ENCODE results near the gene SYTL2. TPM values are rescaled to one million over a fixed set of nuclear protein-coding genes. Genes with fewer than 3 reads are reported as not detected.
"Not testable (repeated sequence)": the region's sequence is repeated elsewhere in the genome, so short reads cannot be mapped to it uniquely, and the experiment has no call there.

SYTL2 gene
- total RNA-seq, 1 experiment from 2014 or later = 132 TPM

DNA sequence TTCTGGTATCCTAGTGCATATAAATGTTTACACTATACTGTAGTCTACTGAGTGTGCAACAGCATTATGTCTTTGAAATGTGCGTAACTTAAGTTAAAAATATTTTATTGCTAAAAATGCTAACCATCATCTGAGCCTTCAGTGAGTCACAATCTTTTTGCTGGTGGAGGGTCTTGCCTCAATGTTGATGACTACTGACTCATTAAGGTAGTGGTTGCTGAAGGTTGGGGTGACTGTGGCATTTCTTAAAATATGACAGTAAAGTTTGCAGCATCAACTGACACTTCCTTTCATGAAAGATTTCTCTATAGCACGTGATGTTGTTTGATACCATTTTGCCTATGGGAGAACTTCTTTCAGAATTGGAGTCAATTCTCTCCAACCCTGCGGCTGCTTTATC is 137.5 kb downstream of the SYTL2 start:
- DNase-seq (ENCODE audit: low read depth, low spot score) (no peak), ATAC-seq (no peak)
- Histone ChIP-seq H3K4me1 (ENCODE audit: control insufficient read depth, insufficient read depth, low read length) (no peaks in the 10 kb centered on the region; the same call in 1 of the 2 replicates), H3K36me3 (ENCODE audit: control insufficient read depth, insufficient read depth, low read length) (no peaks in the 10 kb centered on the region), H3K9me3 (ENCODE audit: control insufficient read depth, insufficient read depth, low read depth, low read length) (no peaks in the 10 kb centered on the region), H3K4me3 (ENCODE audit: low read depth in 2 of 2, low read length in 2 of 2) (no peak overlapping the region), H3K27me3 (ENCODE audit: control insufficient read depth, insufficient read depth, low read length) (no peaks in the 10 kb centered on the region), H3K27ac (ENCODE audit: low read length) (no peak overlapping the region)
- intact Hi-C loops (cut with micrococcal nuclease; ENCODE audit: unreplicated experiment) = no loop called here
- in situ Hi-C loops (cut with HindIII; ENCODE audit: low pct_unique_long_range_greater_than_20kb, low sequenced_read_pairs) = no loop called here
- TF ChIP-seq SIN3A (IDR thresholded peaks at IDR 0.05; ENCODE audit: borderline replicate concordance, insufficient read depth, low read depth, low read length) = no peak
- no peak for TF ChIP-seq REST (IDR thresholded peaks at IDR 0.05; ENCODE audit: insufficient read depth in 1 of 2, low read depth in 2 of 2, low read length in 1 of 2)
- TF ChIP-seq TCF7L2 (IDR thresholded peaks at IDR 0.05; ENCODE audit: low read depth, low read length) = no peak
- TF ChIP-seq, protein P1, sequence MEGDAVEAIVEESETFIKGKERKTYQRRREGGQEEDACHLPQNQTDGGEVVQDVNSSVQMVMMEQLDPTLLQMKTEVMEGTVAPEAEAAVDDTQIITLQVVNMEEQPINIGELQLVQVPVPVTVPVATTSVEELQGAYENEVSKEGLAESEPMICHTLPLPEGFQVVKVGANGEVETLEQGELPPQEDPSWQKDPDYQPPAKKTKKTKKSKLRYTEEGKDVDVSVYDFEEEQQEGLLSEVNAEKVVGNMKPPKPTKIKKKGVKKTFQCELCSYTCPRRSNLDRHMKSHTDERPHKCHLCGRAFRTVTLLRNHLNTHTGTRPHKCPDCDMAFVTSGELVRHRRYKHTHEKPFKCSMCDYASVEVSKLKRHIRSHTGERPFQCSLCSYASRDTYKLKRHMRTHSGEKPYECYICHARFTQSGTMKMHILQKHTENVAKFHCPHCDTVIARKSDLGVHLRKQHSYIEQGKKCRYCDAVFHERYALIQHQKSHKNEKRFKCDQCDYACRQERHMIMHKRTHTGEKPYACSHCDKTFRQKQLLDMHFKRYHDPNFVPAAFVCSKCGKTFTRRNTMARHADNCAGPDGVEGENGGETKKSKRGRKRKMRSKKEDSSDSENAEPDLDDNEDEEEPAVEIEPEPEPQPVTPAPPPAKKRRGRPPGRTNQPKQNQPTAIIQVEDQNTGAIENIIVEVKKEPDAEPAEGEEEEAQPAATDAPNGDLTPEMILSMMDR (IDR thresholded peaks at IDR 0.05) = no peak
- TF ChIP-seq POLR2AphosphoS5 (IDR thresholded peaks at IDR 0.05; ENCODE audit: low read depth, low read length) = no peak
- CTCF ChIA-PET = no interaction called here
- BruUV-seq (replicated peaks) = no TSS peak
- POLR2A ChIA-PET = no interaction called here

DNA sequence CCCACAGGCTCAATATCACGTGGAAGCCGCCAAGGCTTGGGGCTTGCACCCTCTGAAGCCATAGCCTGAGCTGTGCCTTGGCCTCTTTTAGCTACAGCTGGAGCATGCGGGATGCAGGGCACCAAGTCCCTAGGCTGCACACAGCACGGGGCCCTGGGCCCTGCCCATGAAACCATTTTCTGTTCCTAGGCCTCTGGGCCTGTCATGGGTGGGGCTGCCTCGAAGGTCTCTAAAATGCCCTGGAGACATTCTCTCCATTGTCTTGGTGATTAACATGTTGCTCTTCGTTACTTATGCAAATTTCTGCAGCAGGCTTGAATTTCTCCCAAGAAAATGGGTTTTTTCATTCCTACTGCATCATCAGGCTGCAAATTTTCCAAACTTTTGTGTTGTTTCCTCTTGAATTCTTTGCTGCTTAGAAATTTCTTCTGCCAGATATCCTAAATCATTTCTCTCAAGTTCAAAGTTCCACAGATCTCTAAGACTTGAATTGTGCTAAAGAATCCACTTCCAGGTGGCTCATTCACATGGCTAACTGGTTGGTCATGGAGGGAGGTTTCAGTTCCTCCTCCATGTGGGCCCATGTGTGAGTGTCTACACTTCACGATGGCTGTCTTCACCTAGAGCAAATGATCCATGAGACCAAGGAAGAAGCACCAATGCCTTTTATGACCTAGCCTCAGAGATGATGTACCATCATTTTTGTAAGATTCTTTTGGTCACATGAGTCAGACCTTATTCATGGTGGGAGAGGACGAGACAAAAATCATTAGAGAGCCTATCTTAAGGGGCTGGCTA is 138.6 kb downstream of the SYTL2 start:
- TF ChIP-seq, protein P1 (IDR thresholded peaks at IDR 0.05) = no peak
- no peak for TF ChIP-seq TCF7L2 (IDR thresholded peaks at IDR 0.05; ENCODE audit: low read depth, low read length)
- no peak for TF ChIP-seq SIN3A (IDR thresholded peaks at IDR 0.05; ENCODE audit: borderline replicate concordance, insufficient read depth, low read depth, low read length)
- TF ChIP-seq REST (IDR thresholded peaks at IDR 0.05; ENCODE audit: insufficient read depth in 1 of 2, low read depth in 2 of 2, low read length in 1 of 2) = no peak
- no peak for TF ChIP-seq POLR2AphosphoS5 (IDR thresholded peaks at IDR 0.05; ENCODE audit: low read depth, low read length)
- CTCF ChIA-PET = no interaction called here
- Histone ChIP-seq H3K36me3 (ENCODE audit: control insufficient read depth, insufficient read depth, low read length) (no peaks in the 10 kb centered on the region), H3K4me1 (ENCODE audit: control insufficient read depth, insufficient read depth, low read length) (no peaks in the 10 kb centered on the region; the same call in 1 of the 2 replicates), H3K9me3 (ENCODE audit: control insufficient read depth, insufficient read depth, low read depth, low read length) (no peaks in the 10 kb centered on the region), H3K4me3 (ENCODE audit: low read depth in 2 of 2, low read length in 2 of 2) (no peak overlapping the region), H3K27me3 (ENCODE audit: control insufficient read depth, insufficient read depth, low read length) (no peaks in the 10 kb centered on the region), H3K27ac (ENCODE audit: low read length) (no peak overlapping the region)
- BruUV-seq (replicated peaks) = no TSS peak
- intact Hi-C loops (cut with micrococcal nuclease; ENCODE audit: unreplicated experiment) (no loop called here), in situ Hi-C loops (cut with HindIII; ENCODE audit: low pct_unique_long_range_greater_than_20kb, low sequenced_read_pairs) (no loop called here)
- no peak for ATAC-seq
- POLR2A ChIA-PET = no interaction called here
- no peak for DNase-seq (ENCODE audit: low read depth, low spot score)

GRCh38 chr11:85670949-85671663 is 139.8 kb downstream of the SYTL2 start:
- H3K9me3 ChIP-seq (ENCODE audit: control insufficient read depth, insufficient read depth, low read depth, low read length); in situ Hi-C loops (cut with HindIII; ENCODE audit: low pct_unique_long_range_greater_than_20kb, low sequenced_read_pairs); CTCF ChIA-PET; H3K36me3 ChIP-seq (ENCODE audit: control insufficient read depth, insufficient read depth, low read length); H3K4me3 ChIP-seq (ENCODE audit: low read depth in 2 of 2, low read length in 2 of 2); H3K27ac ChIP-seq (ENCODE audit: low read length); POLR2A ChIA-PET; intact Hi-C loops (cut with micrococcal nuclease; ENCODE audit: unreplicated experiment); H3K27me3 ChIP-seq (ENCODE audit: control insufficient read depth, insufficient read depth, low read length); H3K4me1 ChIP-seq (ENCODE audit: control insufficient read depth, insufficient read depth, low read length); BruUV-seq (replicated peaks); DNase-seq (ENCODE audit: low read depth, low spot score); ATAC-seq: not testable (repeated sequence)

Measured in Panc1 (cell line).